H1 (cell line): ENCODE results near the gene TIA1. TPM values are rescaled to one million over a fixed set of nuclear protein-coding genes. Genes with fewer than 3 reads are reported as not detected.
A peak's percentile ranks its signal among the peaks of the same experiment; 100 is the strongest.

Source experiments
- CTCF ChIA-PET: fragments of 300-600 bp; sonication (Branson Sonifier 250); formaldehyde crosslinking; loops from one replicate; lab custom pipeline; 2021; ENCODE audit not compliant: partially characterized antibody; lab: Charles Lee
- POLR2A ChIA-PET: fragments of 300-600 bp; sonication (Branson Sonifier 250); formaldehyde crosslinking; loops from one replicate; lab custom pipeline; 2021; ENCODE audit warnings: inconsistent platforms; ENCODE audit not compliant: partially characterized antibody; lab: Charles Lee
- DNase-seq, 2 experiments: peaks; one replicate each; pipeline versions ENCODE4 v3.0.0 to v3.0.0-alpha.2; 2010 to 2022; ENCODE audit warnings: low spot score in 2 of 2, low read depth in 1 of 2, mixed read lengths in 1 of 2
- FAIRE-seq: peaks from 2 replicates; lab custom pipeline; 2011; peaks lifted over from hg19 to GRCh38; lab: Jason Lieb, UNC
- H2AFZ ChIP-seq: 2 replicates; pipeline ENCODE4 v1.8.1; 2012; ENCODE audit warnings: low read length, inconsistent platforms
- H2AK5ac ChIP-seq: 2 replicates; pipeline ENCODE4 v1.6.1; 2013; ENCODE audit warnings: low read depth, low read length
- H2BK120ac ChIP-seq: replicated peaks from 2 replicates; pipeline ENCODE3; 2013; ENCODE audit warnings: low read depth, low read length, inconsistent platforms
- H2BK12ac ChIP-seq: 2 replicates; pipeline ENCODE4 v1.6.1; 2013; ENCODE audit warnings: low read depth, low read length
- H2BK15ac ChIP-seq: 2 replicates; pipeline ENCODE4 v1.6.1; 2013; ENCODE audit warnings: low read length
- H2BK20ac ChIP-seq: 2 replicates; pipeline ENCODE4 v1.6.1; 2013; ENCODE audit warnings: low read length
- H2BK5ac ChIP-seq: 2 replicates; pipeline ENCODE4 v1.6.1; 2013; ENCODE audit warnings: low read depth, low read length
- H3K14ac ChIP-seq: 2 replicates; pipeline ENCODE4 v1.6.1; 2013; ENCODE audit warnings: inconsistent platforms; ENCODE audit not compliant: insufficient read length
- H3K18ac ChIP-seq: 2 replicates; pipeline ENCODE4 v1.6.1; 2013; ENCODE audit warnings: low read length; ENCODE audit errors: extremely low read depth
- H3K23ac ChIP-seq: 2 replicates; pipeline ENCODE4 v1.6.1; 2013; ENCODE audit warnings: inconsistent platforms; ENCODE audit not compliant: insufficient read length
- H3K23me2 ChIP-seq: 2 replicates; pipeline ENCODE4 v1.6.1; 2013; ENCODE audit warnings: low read depth, low read length
- H3K27ac ChIP-seq: 2 replicates; pipeline ENCODE4 v1.6.1; 2011; ENCODE audit warnings: low read depth, low read length, inconsistent platforms
- H3K27me3 ChIP-seq, 4 experiments: replicated peaks in 1 of 4; 1 replicate in 1 of 4; 2 replicates in 3 of 4; pipeline versions ENCODE4 v1.6.1 to v1.8.1; 2011 to 2013; ENCODE audit warnings: low read length in 3 of 4, mild to moderate bottlenecking in 3 of 4, inconsistent platforms in 2 of 4, mixed read lengths in 2 of 4, moderate library complexity in 1 of 4; ENCODE audit not compliant: control insufficient read depth in 3 of 4, insufficient read depth in 3 of 4; ENCODE audit errors: extremely low read depth in 1 of 4
- H3K36me3 ChIP-seq, 4 experiments: 2 replicates each; pipeline versions ENCODE4 v1.6.1 to v1.8.1; 2011 to 2013; ENCODE audit warnings: mild to moderate bottlenecking in 4 of 4, low read length in 3 of 4, moderate library complexity in 2 of 4, control low read depth in 1 of 4, inconsistent platforms in 1 of 4; ENCODE audit not compliant: insufficient read depth in 4 of 4, control insufficient read depth in 2 of 4
- H3K4ac ChIP-seq: replicated peaks from 2 replicates; pipeline ENCODE3; 2013; ENCODE audit warnings: low read length, low read depth, mixed read lengths, inconsistent platforms; ENCODE audit not compliant: insufficient read length
- H3K4me1 ChIP-seq, 4 experiments: replicated peaks in 1 of 4; 1 replicate in 1 of 4; 2 replicates in 3 of 4; pipeline versions ENCODE4 v1.6.1 to v1.8.1; 2011 to 2013; ENCODE audit warnings: low read length in 3 of 4, inconsistent platforms in 2 of 4, mixed read lengths in 1 of 4; ENCODE audit not compliant: insufficient read depth in 4 of 4, control insufficient read depth in 3 of 4
- H3K4me2 ChIP-seq, 2 experiments: 2 replicates each; pipeline versions ENCODE4 v1.6.1 to v1.8.1; 2011 to 2013; ENCODE audit warnings: low read depth in 2 of 2, low read length in 2 of 2, control low read depth in 1 of 2, inconsistent platforms in 1 of 2, mild to moderate bottlenecking in 1 of 2; ENCODE audit not compliant: insufficient read depth in 1 of 2
- H3K4me3 ChIP-seq, 4 experiments: fragments of 200-600, 300-600 bp in 1 of 4; sonication (generic), shearing (Covaris generic), sonication (Bioruptor Twin) in 1 of 4; 2 replicates each; pipeline versions ENCODE4 v1.5.1 to v1.8.1; 2011 to 2016; ENCODE audit warnings: low read length in 4 of 4, low read depth in 3 of 4, control low read depth in 2 of 4, inconsistent platforms in 2 of 4, mild to moderate bottlenecking in 2 of 4, mixed read lengths in 1 of 4, moderate library complexity in 1 of 4; ENCODE audit not compliant: insufficient read depth in 2 of 4; ENCODE audit errors: extremely low read depth in 1 of 4
- H3K56ac ChIP-seq: replicated peaks from 2 replicates; pipeline ENCODE3; 2013; ENCODE audit warnings: low read depth, mild to moderate bottlenecking, mixed read lengths, low read length, inconsistent platforms; ENCODE audit not compliant: insufficient read length
- H3K79me1 ChIP-seq: 2 replicates; pipeline ENCODE4 v1.6.1; 2013; ENCODE audit warnings: low read depth, low read length, control low read depth
- H3K79me2 ChIP-seq, 2 experiments: 2 replicates each; pipeline versions ENCODE4 v1.6.1 to v1.8.1; 2012 to 2013; ENCODE audit warnings: low read length in 2 of 2, mild to moderate bottlenecking in 2 of 2, inconsistent platforms in 1 of 2; ENCODE audit not compliant: insufficient read depth in 2 of 2, control insufficient read depth in 1 of 2
- H3K9ac ChIP-seq, 4 experiments: replicated peaks in 1 of 4; 1 replicate in 1 of 4; 2 replicates in 3 of 4; pipeline versions ENCODE4 v1.6.1 to v1.8.1; 2011 to 2013; ENCODE audit warnings: low read depth in 3 of 4, low read length in 3 of 4, control low read depth in 2 of 4, mild to moderate bottlenecking in 2 of 4, moderate library complexity in 2 of 4, inconsistent platforms in 1 of 4; ENCODE audit errors: extremely low read depth in 1 of 4
- H3K9me3 ChIP-seq, 2 experiments: 2 replicates each; pipeline versions ENCODE4 v1.6.1 to v1.8.1; 2012 to 2013; ENCODE audit warnings: mild to moderate bottlenecking in 2 of 2, moderate library complexity in 2 of 2, control low read depth in 1 of 2, inconsistent platforms in 1 of 2, low read depth in 1 of 2, low read length in 1 of 2, mixed read lengths in 1 of 2; ENCODE audit not compliant: insufficient read depth in 2 of 2
- H4K20me1 ChIP-seq, 2 experiments: replicated peaks in 1 of 2; 2 replicates each; pipeline versions ENCODE3 to v1.8.1; 2011 to 2013; ENCODE audit warnings: inconsistent platforms in 2 of 2, low read length in 2 of 2, mild to moderate bottlenecking in 1 of 2; ENCODE audit not compliant: insufficient read depth in 2 of 2, control insufficient read depth in 1 of 2
- H4K5ac ChIP-seq: 2 replicates; pipeline ENCODE4 v1.6.1; 2013; ENCODE audit warnings: low read length, low read depth, mixed read lengths, inconsistent platforms; ENCODE audit not compliant: insufficient read length
- H4K8ac ChIP-seq: 2 replicates; pipeline ENCODE4 v1.8.0; 2013; ENCODE audit warnings: mild to moderate bottlenecking, moderate library complexity, low read length, inconsistent platforms; ENCODE audit not compliant: insufficient read depth; ENCODE audit errors: extremely low read depth
- H4K91ac ChIP-seq: replicated peaks from 2 replicates; pipeline ENCODE3; 2013; ENCODE audit warnings: low read length, mixed read lengths, inconsistent platforms; ENCODE audit not compliant: insufficient read length
- PHF8 ChIP-seq: fragments of 200-600 bp; sonication (generic); conservative IDR thresholded peaks from 2 replicates; pipeline ENCODE4 v1.7.1; 2012; ENCODE audit warnings: low read depth, mild to moderate bottlenecking, inconsistent platforms, low read length, moderate library complexity
- POLR2A ChIP-seq, 2 experiments: IDR thresholded peaks; 1 replicate in 1 of 2; 2 replicates in 1 of 2; pipeline ENCODE4 v1.6.1; 2011; ENCODE audit warnings: low read depth in 2 of 2, low read length in 2 of 2, mild to moderate bottlenecking in 2 of 2; ENCODE audit errors: control extremely low read depth in 1 of 2
- RBBP5 ChIP-seq: IDR thresholded peaks from 2 replicates; pipeline ENCODE4 v1.7.1; 2012; ENCODE audit warnings: low read depth, mild to moderate bottlenecking, inconsistent platforms, low read length, moderate library complexity, borderline replicate concordance
- TAF1 ChIP-seq: IDR thresholded peaks from 2 replicates; pipeline ENCODE4 v1.6.1; 2011; ENCODE audit warnings: mild to moderate bottlenecking, low read depth, low read length
- ZNF274 ChIP-seq: IDR thresholded peaks from 2 replicates; pipeline ENCODE4 v1.7.0; 2012; ENCODE audit warnings: low read length, borderline replicate concordance; ENCODE audit errors: extremely low read depth
- WGBS, 2 experiments: shearing (Covaris generic) in 1 of 2; methylation state at CpG; one replicate each; pipeline versions ENCODE4 v1.1.6 to v1.1.7; 2013 to 2015; ENCODE audit warnings: low lambda C conversion rate in 2 of 2, mixed read lengths in 2 of 2, inconsistent platforms in 1 of 2, low coverage in 1 of 2, missing lambda C conversion rate in 1 of 2; ENCODE audit not compliant: insufficient replicate concordance in 2 of 2, insufficient coverage in 1 of 2, insufficient read length in 1 of 2; ENCODE audit errors: extremely low coverage in 1 of 2, missing lambda C conversion rate in 1 of 2; 5-methylcytosine and 5-hydroxymethylcytosine counted together
- polyA plus RNA-seq, 7 experiments: library from polyadenylated mRNA; depleted of rRNA in 3 of 7; stranded (reverse) in 5 of 7; unstranded in 2 of 7; fragments of >200 nt in 5 of 7; fragments of 200-250 nt in 2 of 7; gene quantifications; 1 replicate in 5 of 7; 2 replicates in 1 of 7; 4 replicates in 1 of 7; pipeline versions ENCODE4 v1.2.1 to v1.2.3, GENCODE V29; 2011 to 2013; ENCODE audit warnings: missing spikeins in 2 of 7, mixed read lengths in 2 of 7
- total RNA-seq: library from RNA; stranded (reverse); fragmentation: NEBNext Ultra II Directional; extraction: Animal tissue kit (Norgen Biotek cat#: 25700); gene quantifications from 2 replicates; pipeline ENCODE4 v1.2.1, GENCODE V29; 2021
- TF ChIP-seq, protein P1 (sequence below): IDR thresholded peaks from 2 replicates; pipeline ENCODE4 v1.6.1; 2011; ENCODE audit warnings: low read depth, mild to moderate bottlenecking, low read length; ENCODE audit not compliant: insufficient read depth

The TIA1 gene
- total and polyA plus RNA-seq, 2 of the 8 experiments (the other 6 are each of a cell fraction or from before 2014, with no cell fraction given), result 58.6 to 181 TPM

- H3K18ac ChIP-seq, result 0 out of 2 replicates have a peak overlapping the region, but pooled peaks have one; percentile 71
- WGBS, 2 experiments, result 22% methylated on average over 12 of the region's 12 CpGs; no CpG with 5 or more reads in 1 of the 2 experiments
- H4K91ac ChIP-seq, result no peak overlapping the region
- H2BK120ac ChIP-seq, result no peak overlapping the region
- no peaks in the 10 kb centered on the region for H3K79me2 ChIP-seq
- H3K79me1 ChIP-seq, result no peaks in the 10 kb centered on the region; the same call in 1 of the 2 replicates
- peaks cover 3 to 14% (median 8%) of the 10 kb centered on the region in 4 experiments; a peak in 6 of 8 replicates for H3K36me3 ChIP-seq
- H2BK5ac ChIP-seq, result no peak overlapping the region
- no peak overlapping the region for H3K56ac ChIP-seq
- no peaks in the 10 kb centered on the region for H3K9me3 ChIP-seq
- peaks cover 0 to 4% of the 10 kb centered on the region in 2 experiments for H4K20me1 ChIP-seq
- peaks cover 8% of the 10 kb centered on the region for H3K23me2 ChIP-seq
- peak in 1 of 2 experiments; percentile 63 for DNase-seq
- H3K4me3 ChIP-seq, result peak overlapping the region; percentile 76 to 87 (median 78)
- no peak overlapping the region for H4K8ac ChIP-seq
- TF ChIP-seq RBBP5, result no peak
- no peak for TF ChIP-seq PHF8
- TF ChIP-seq, protein P1, sequence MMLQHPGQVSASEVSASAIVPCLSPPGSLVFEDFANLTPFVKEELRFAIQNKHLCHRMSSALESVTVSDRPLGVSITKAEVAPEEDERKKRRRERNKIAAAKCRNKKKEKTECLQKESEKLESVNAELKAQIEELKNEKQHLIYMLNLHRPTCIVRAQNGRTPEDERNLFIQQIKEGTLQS, result no peak
- TF ChIP-seq POLR2A (IDR thresholded peaks at IDR 0.05; ENCODE audit: control extremely low read depth in 1 of 2, low read depth in 2 of 2, low read length in 2 of 2), result no peak
- TF ChIP-seq ZNF274, result no peak
- no peak for TF ChIP-seq TAF1
- no peak overlapping the region for H2BK12ac ChIP-seq
- no peak overlapping the region for H3K4ac ChIP-seq
- H2AFZ ChIP-seq, result peak overlapping the region; percentile 26; the same call in 1 of the 2 replicates
- H3K14ac ChIP-seq, result no peak overlapping the region
- H4K5ac ChIP-seq, result no peak overlapping the region
- FAIRE-seq, result no peak
- ChIA-PET CTCF (interaction anchor here (1.3 kb wide), 1 partner anchor 44 kb away, joined by 5 read pairs; the partner anchor contains the start of gene FAM136A), POLR2A (interaction anchor here (0.9 to 3.1 kb wide), 15 partner anchors 9 to 345 kb away, joined by 3 to 31 read pairs (median 4); partner anchors contain the start of genes SNRPG, TGFA and TIA1)
- H3K27me3 ChIP-seq, result no peaks in the 10 kb centered on the region
- H3K9ac ChIP-seq, result peak overlapping the region; percentile 63 to 88 (median 77)
- peak overlapping the region; percentile 87 to 95 for H3K4me2 ChIP-seq
- H3K23ac ChIP-seq, result no peak overlapping the region
- no peak overlapping the region for H2BK20ac ChIP-seq
- H3K27ac ChIP-seq, result no peak overlapping the region
- H3K4me1 ChIP-seq, result peaks cover 0 to 8% (median 3%) of the 10 kb centered on the region in 4 experiments; a peak in 5 of 7 replicates
- no peak overlapping the region for H2AK5ac ChIP-seq
- H2BK15ac ChIP-seq, result no peak overlapping the region
Measured at GRCh38 chr2:70258532-70258875, 10.1 kb upstream of the TIA1 start.
